Neural crest cell (in vitro differentiated cells): Measurements from ENCODE around the gene SMPD3. TPM values are rescaled to one million over a fixed set of nuclear protein-coding genes. Genes with fewer than 3 reads are reported as not detected.

ENCODE experiments used
- DNase-seq: peaks from one replicate; pipeline ENCODE4 v3.0.0; 2021; ENCODE audit warnings: low read depth, mixed read lengths, low spot score
- H3K27ac Mint-ChIP-seq: one replicate; pipeline ENCODE4 v1.8.0; 2021; ENCODE audit warnings: mild to moderate bottlenecking, mixed read lengths; ENCODE audit not compliant: unreplicated experiment
- H3K27me3 Mint-ChIP-seq: 2 replicates; pipeline ENCODE4 v1.8.0; 2021; ENCODE audit warnings: low read depth, mild to moderate bottlenecking, mixed read lengths
- H3K36me3 Mint-ChIP-seq: 2 replicates; pipeline ENCODE4 v1.8.0; 2021; ENCODE audit warnings: low read depth, mild to moderate bottlenecking, mixed read lengths
- H3K4me1 Mint-ChIP-seq: 2 replicates; pipeline ENCODE4 v1.8.0; 2021; ENCODE audit warnings: mixed read lengths
- H3K4me3 Mint-ChIP-seq: one replicate; pipeline ENCODE4 v1.8.0; 2021; ENCODE audit warnings: mild to moderate bottlenecking, mixed read lengths
- H3K9me3 Mint-ChIP-seq: 2 replicates; pipeline ENCODE4 v1.8.0; 2021; ENCODE audit warnings: mixed read lengths
- total RNA-seq: library from RNA; stranded (reverse); gene quantifications from 2 replicates; pipeline ENCODE4 v1.2.1, GENCODE V29; 2021
- TF ChIP-seq, protein P1 (sequence below): fragments of 200-600 bp; sonication (generic); conservative IDR thresholded peaks from 2 replicates; pipeline ENCODE4 v1.5.0; 2021; ENCODE audit warnings: antibody characterized with exemption, mild to moderate bottlenecking

The SMPD3 gene
- total RNA-seq, 1 donor from 2014 or later: 3.8 TPM

DNA sequence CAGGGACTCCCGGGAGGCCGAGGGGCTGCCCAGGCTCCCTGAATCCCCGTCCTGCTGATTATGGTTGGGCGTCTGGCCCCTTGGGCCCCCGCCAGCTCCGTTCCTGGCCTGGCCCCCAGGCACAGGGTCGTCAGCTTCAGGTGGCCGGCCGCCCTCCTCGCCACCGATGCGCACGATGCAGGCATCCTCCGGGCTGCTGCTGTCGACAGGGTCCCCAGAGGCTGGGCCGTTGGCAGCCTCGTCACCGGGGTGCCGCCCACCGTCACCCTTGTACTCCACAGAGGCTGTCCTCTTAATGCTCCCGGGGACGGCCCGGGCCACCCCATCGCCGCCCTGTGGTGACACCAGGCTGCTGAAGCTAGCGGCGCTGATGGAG is 77.0 kb downstream of the SMPD3 start:
- Mint-ChIP-seq H3K9me3 (no peaks in the 10 kb centered on the region), H3K27ac (no peak overlapping the region), H3K4me1 (peaks cover 17% of the 10 kb centered on the region), H3K27me3 (no peaks in the 10 kb centered on the region), H3K36me3 (no peaks in the 10 kb centered on the region), H3K4me3 (no peak overlapping the region)
- DNase-seq: no peak
- TF ChIP-seq, protein P1, sequence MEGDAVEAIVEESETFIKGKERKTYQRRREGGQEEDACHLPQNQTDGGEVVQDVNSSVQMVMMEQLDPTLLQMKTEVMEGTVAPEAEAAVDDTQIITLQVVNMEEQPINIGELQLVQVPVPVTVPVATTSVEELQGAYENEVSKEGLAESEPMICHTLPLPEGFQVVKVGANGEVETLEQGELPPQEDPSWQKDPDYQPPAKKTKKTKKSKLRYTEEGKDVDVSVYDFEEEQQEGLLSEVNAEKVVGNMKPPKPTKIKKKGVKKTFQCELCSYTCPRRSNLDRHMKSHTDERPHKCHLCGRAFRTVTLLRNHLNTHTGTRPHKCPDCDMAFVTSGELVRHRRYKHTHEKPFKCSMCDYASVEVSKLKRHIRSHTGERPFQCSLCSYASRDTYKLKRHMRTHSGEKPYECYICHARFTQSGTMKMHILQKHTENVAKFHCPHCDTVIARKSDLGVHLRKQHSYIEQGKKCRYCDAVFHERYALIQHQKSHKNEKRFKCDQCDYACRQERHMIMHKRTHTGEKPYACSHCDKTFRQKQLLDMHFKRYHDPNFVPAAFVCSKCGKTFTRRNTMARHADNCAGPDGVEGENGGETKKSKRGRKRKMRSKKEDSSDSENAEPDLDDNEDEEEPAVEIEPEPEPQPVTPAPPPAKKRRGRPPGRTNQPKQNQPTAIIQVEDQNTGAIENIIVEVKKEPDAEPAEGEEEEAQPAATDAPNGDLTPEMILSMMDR: no peak

DNA sequence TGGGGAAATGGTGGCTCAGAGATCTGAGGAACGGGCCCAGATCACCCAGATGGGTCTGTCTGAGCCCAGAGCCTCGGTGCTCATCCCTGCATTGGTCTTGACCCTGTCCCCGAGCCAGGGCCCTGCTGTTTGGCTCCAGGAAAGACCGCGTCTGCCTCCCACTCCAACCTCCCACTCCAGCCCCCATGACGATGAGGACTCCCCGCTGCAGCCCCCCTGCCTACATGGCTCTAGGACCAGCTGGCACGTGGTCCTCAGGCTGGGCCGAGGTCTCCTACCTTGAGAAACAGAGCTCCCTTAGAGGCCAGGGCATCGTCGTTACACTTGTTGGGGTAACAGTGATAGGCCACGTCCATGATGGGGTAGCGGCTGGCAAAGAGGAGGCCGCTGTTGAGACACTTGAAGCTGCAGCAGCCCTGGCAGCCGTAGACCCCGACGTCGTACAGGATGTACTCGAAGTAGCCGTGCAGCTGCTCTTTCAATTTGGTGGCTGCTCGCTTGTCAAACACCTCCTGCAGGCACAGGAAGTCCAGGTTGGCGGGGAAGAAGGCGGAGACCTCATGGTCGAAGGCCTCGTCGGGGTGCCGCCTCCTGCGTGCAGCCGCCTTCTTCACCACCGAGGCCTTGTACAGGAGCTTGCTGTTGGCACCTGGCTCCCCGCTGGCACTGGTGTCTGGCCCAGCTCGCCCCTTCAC is 77.6 kb downstream of the SMPD3 start:
- no peak for DNase-seq
- no peak overlapping the region for H3K27ac Mint-ChIP-seq
- TF ChIP-seq, protein P1: no peak

DNA sequence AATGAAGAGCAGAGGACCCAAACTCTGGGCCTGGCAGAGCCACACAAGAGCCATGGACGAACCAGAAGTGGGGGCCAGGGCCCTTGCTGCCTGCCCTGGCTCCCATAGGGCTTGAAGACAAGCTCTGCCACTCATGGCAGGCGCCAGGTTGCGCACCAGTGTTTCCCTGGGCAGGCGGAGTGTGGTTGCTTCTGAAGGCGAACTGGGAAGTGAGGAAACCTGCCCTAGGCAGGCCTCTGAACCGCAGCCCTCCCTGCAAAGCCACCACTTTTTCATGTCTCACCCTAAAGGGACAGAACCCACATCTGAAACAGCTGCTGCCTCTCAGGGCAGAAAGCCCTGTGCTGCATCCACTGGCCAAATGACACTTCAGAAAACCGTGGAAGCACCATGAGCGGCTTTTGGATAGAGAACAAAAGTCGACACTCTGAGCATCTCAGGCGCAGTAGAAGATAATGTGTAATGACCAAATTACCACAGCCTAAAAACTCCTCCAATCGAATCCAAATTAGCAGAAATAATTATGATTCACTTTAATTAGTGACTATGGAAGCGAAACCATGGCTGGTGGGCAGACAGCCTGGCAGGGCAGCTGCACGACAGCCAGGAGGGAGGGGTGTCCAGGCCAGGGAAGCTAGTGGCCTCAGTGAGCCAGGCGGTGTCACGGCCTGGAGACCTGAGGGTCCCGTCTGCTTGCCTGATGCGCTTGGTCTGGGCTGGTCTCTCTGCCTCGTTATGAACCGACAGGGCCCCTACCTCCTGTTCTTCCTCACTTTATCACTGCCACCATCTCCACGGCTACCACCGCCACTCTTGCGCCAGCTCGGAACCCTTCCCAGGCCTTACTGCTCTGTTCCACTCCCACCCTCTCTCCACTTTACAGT is 78.4 kb downstream of the SMPD3 start:
- TF ChIP-seq, protein P1: no peak
- no peak for DNase-seq
- Mint-ChIP-seq H3K36me3 (no peaks in the 10 kb centered on the region), H3K4me3 (no peak overlapping the region), H3K9me3 (no peaks in the 10 kb centered on the region), H3K27ac (no peak overlapping the region), H3K4me1 (peaks cover 13% of the 10 kb centered on the region), H3K27me3 (no peaks in the 10 kb centered on the region)

More for the DNA sequence above, 77.6 kb downstream of the SMPD3 start:
- Mint-ChIP-seq H3K9me3 (no peaks in the 10 kb centered on the region), H3K27me3 (no peaks in the 10 kb centered on the region), H3K4me3 (no peak overlapping the region), H3K4me1 (peaks cover 13% of the 10 kb centered on the region), H3K36me3 (no peaks in the 10 kb centered on the region)

DNA sequence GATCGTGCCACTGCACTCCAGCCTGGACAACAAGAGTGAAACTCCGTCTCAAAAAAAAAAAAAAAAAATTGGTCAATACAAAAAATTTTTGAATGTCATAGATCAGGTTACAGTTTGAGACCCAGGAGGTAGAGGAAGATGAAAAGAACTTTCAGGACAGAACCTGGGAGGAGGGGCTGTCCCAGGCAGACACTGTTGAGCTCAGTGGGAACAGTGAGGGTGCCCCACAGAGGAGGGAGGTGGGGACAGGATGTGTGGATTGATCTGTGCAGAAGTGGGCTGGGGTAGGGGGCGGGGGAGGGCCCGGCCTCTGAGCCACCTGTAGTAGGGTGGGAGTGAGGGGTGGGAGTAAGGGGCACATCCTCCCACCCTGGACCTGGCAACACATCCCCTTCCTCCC is 79.1 kb downstream of the SMPD3 start:
- DNase-seq: no peak
- Mint-ChIP-seq H3K27me3 (no peaks in the 10 kb centered on the region), H3K9me3 (no peaks in the 10 kb centered on the region), H3K4me3 (no peak overlapping the region), H3K4me1 (peaks cover 17% of the 10 kb centered on the region), H3K36me3 (no peaks in the 10 kb centered on the region), H3K27ac (no peak overlapping the region)
- TF ChIP-seq, protein P1: no peak

DNA sequence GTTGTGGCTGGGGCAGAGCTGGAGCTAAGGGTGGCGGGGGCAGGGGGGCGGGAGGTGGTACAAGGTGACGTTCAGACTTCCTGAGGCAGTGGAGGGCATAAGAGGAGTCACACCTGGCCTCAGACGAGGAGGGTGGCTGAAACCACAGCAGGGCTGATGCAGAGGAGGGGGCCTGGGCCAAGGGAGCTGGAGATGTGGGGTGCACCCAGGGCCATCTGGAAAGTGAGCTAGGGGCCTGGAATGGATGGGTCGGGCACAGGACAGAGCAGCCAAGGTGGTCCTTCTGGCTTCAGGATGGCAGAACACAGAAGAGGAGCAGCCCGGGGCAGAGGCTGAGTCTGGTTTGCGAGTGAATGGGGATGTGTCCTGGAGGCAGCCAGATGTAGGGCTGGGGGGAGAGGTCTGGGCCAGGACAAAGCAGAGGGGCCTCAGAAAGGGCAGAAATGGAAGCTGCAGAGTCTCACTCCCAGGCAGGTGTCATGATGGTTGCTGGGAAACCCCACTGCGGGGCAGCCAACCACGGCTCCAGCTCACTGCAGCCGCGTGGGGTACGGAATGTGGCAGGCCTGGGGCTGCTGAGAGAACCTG is 79.9 kb downstream of the SMPD3 start:
- Mint-ChIP-seq H3K4me3 (no peak overlapping the region), H3K27me3 (no peaks in the 10 kb centered on the region), H3K27ac (peak overlapping the region; percentile 67), H3K4me1 (peaks cover 21% of the 10 kb centered on the region), H3K36me3 (no peaks in the 10 kb centered on the region), H3K9me3 (no peaks in the 10 kb centered on the region)
- no peak for DNase-seq
- TF ChIP-seq, protein P1: no peak
